Omental fat pad (tissue), 4 donors: ENCODE data around the gene PNO1. TPM values are rescaled to one million over a fixed set of nuclear protein-coding genes. Genes with fewer than 3 reads are reported as not detected.

ENCODE experiments used
- ATAC-seq: fragments of 150-250 bp; one replicate; pipeline ENCODE4 v1.9.1; 2016; ENCODE audit warnings: mild to moderate bottlenecking, moderate library complexity; ENCODE audit not compliant: low FRiP score
- DNase-seq: peaks from one replicate; pipeline ENCODE4 v3.0.0-alpha.2; 2019; ENCODE audit warnings: low spot score
- total RNA-seq, 4 donors: library from RNA; depleted of rRNA; stranded (reverse); fragments of >200 nt; gene quantifications; one replicate each; pipeline ENCODE4 v1.1.0, GENCODE V29; 2016
- TF ChIP-seq, protein P1 (sequence below), 3 donors: fragments of 450-650 bp; IDR thresholded peaks; one replicate each; pipeline ENCODE4 v1.5.1; 2016 to 2017; ENCODE audit warnings: antibody characterized with exemption in 3 of 3, mild to moderate bottlenecking in 3 of 3, moderate library complexity in 2 of 3

PNO1 gene
- total RNA-seq, 4 donors from 2014 or later = 13.4 to 65.9 (median 21.9) TPM

DNA sequence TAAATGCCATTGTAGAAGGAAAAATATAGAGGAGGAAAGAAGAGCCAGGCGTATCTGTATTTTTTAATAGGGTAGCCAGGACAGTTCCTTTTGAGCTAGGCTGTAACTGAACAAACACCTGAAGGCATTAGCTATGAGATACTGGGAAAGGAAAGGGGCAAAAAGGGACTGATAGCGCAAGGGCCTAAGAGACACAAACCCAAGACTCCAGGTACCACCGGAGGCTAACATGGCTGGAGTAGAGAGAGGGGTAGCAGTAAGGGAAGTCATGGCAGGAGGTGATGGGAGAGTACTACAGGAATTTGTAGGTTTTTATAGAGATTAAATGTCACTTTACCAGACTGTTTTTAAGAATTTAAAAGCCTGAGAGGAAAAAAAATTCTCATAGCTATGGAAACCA is 20.7 kb downstream of the PNO1 start:
- TF ChIP-seq, protein P1, sequence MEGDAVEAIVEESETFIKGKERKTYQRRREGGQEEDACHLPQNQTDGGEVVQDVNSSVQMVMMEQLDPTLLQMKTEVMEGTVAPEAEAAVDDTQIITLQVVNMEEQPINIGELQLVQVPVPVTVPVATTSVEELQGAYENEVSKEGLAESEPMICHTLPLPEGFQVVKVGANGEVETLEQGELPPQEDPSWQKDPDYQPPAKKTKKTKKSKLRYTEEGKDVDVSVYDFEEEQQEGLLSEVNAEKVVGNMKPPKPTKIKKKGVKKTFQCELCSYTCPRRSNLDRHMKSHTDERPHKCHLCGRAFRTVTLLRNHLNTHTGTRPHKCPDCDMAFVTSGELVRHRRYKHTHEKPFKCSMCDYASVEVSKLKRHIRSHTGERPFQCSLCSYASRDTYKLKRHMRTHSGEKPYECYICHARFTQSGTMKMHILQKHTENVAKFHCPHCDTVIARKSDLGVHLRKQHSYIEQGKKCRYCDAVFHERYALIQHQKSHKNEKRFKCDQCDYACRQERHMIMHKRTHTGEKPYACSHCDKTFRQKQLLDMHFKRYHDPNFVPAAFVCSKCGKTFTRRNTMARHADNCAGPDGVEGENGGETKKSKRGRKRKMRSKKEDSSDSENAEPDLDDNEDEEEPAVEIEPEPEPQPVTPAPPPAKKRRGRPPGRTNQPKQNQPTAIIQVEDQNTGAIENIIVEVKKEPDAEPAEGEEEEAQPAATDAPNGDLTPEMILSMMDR (IDR thresholded peaks at IDR 0.05) = no peak
- ATAC-seq = no peak
- no peak for DNase-seq

GRCh38 chr2:68178954-68179627 is 21.4 kb downstream of the PNO1 start:
- ATAC-seq = no peak
- DNase-seq = no peak
- TF ChIP-seq, protein P1 (IDR thresholded peaks at IDR 0.05) = no peak

GRCh38 chr2:68182902-68183301 is 25.2 kb downstream of the PNO1 start:
- ATAC-seq (no peak), DNase-seq (no peak)
- TF ChIP-seq, protein P1 (IDR thresholded peaks at IDR 0.05) = no peak

- TF ChIP-seq, protein P1 (IDR thresholded peaks at IDR 0.05) = no peak
- DNase-seq (no peak), ATAC-seq (no peak)
Measured at GRCh38 chr2:68185541-68186164, 28.0 kb downstream of the PNO1 start.

DNA sequence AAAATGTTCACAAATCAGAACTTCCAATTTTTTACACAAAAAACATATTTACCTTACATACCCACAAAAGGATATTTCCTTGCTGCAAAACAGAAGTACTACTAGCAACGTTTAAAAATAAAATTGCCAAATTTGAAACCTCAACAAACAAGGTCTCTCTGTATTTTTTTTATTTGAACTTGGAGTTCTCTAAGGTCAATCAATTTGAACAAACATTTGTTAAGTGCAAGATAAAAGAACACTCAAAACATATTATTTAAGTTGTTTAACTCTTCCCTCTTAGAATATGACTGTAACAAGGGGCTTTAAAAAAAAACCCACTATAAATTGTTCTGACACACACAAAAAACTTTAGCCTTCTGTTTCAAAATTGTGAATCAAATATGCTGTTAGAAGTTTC is 29.6 kb downstream of the PNO1 start:
- no peak for ATAC-seq
- TF ChIP-seq, protein P1 (IDR thresholded peaks at IDR 0.05) = no peak
- DNase-seq = no peak

DNA sequence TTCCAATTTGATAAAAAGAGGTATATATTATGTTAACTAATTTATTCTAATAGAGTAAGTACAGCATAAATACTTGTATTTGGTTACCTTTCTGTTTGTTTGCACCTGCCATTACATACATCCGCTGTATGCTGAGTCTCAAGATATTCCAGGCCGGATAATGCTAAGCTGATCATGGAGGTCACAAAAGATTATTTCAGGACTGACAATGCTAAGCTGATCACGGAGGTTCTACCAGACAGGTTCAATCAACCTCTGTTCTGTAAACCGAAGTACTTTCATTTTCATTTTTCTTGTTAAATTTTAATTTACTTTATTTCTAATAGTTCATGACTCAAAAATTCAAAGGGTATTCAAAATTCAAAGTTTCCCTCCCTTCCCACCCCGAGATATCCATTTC is 31.1 kb downstream of the PNO1 start:
- DNase-seq = no peak
- ATAC-seq = no peak
- TF ChIP-seq, protein P1 (IDR thresholded peaks at IDR 0.05) = no peak
